Ureter (tissue), 1 donor: ENCODE data around the gene CBLB. TPM values are rescaled to one million over a fixed set of nuclear protein-coding genes. Genes with fewer than 3 reads are reported as not detected.
"Not testable (repeated sequence)": the region's sequence is repeated elsewhere in the genome, so short reads cannot be mapped to it uniquely, and the experiment has no call there.

Experiments used
- DNase-seq: peaks from one replicate; pipeline ENCODE4 v3.0.0-alpha.2; 2020; ENCODE audit warnings: low spot score
- total RNA-seq: library from RNA; stranded (reverse); gene quantifications from one replicate; pipeline ENCODE4 v1.2.4, GENCODE V29; 2023
- donor health status: DM: yes; HTN: yes; CAD: no.

The CBLB gene
- total RNA-seq, 1 donor from 2014 or later = 90.8 TPM

GRCh38 chr3:105821433-105821832 is 47.4 kb downstream of the CBLB start:
- no peak for DNase-seq

- DNase-seq = no peak
Observed at GRCh38 chr3:105816833-105817232, 52.0 kb downstream of the CBLB start.

GRCh38 chr3:105815331-105815730 is 53.5 kb downstream of the CBLB start:
- not testable (repeated sequence) for DNase-seq

GRCh38 chr3:105813710-105814109 is 55.1 kb downstream of the CBLB start:
- DNase-seq = no peak

GRCh38 chr3:105812194-105812586 is 56.6 kb downstream of the CBLB start:
- no peak for DNase-seq

- DNase-seq = no peak
Observed at GRCh38 chr3:105811518-105812193, 57.2 kb downstream of the CBLB start.

GRCh38 chr3:105809208-105809888 is 59.5 kb downstream of the CBLB start:
- no peak for DNase-seq

GRCh38 chr3:105807701-105808100 is 61.1 kb downstream of the CBLB start:
- DNase-seq = no peak

- no peak for DNase-seq
Observed at GRCh38 chr3:105807146-105807545, 61.7 kb downstream of the CBLB start.

GRCh38 chr3:105806359-105806758 is 62.5 kb downstream of the CBLB start:
- no peak for DNase-seq

GRCh38 chr3:105805404-105805803 is 63.4 kb downstream of the CBLB start:
- DNase-seq = no peak

- no peak for DNase-seq
Observed at GRCh38 chr3:105802118-105802706, 66.6 kb downstream of the CBLB start.

- DNase-seq = no peak
Observed at GRCh38 chr3:105801397-105801796, 67.4 kb downstream of the CBLB start.

GRCh38 chr3:105800320-105800719 is 68.5 kb downstream of the CBLB start:
- no peak for DNase-seq

- DNase-seq = no peak
Observed at GRCh38 chr3:105799286-105799685, 69.5 kb downstream of the CBLB start.

- no peak for DNase-seq
Observed at GRCh38 chr3:105798381-105798934, 70.4 kb downstream of the CBLB start.

- no peak for DNase-seq
Observed at GRCh38 chr3:105793040-105793439, 75.8 kb downstream of the CBLB start.

GRCh38 chr3:105791919-105792786 is 76.7 kb downstream of the CBLB start:
- peak; percentile 55 for DNase-seq

GRCh38 chr3:105791131-105791530 is 77.7 kb downstream of the CBLB start:
- no peak for DNase-seq

- no peak for DNase-seq
Observed at GRCh38 chr3:105790534-105790933, 78.3 kb downstream of the CBLB start.

- DNase-seq = no peak
Observed at GRCh38 chr3:105788593-105788992, 80.2 kb downstream of the CBLB start.

GRCh38 chr3:105787453-105787852 is 81.4 kb downstream of the CBLB start:
- no peak for DNase-seq
